Measurements from ENCODE around the gene ABCG8.
"Not testable (repeated sequence)": the region's sequence is repeated elsewhere in the genome, so short reads cannot be mapped to it uniquely, and the experiment has no call there.

Gene ABCG8

DNA sequence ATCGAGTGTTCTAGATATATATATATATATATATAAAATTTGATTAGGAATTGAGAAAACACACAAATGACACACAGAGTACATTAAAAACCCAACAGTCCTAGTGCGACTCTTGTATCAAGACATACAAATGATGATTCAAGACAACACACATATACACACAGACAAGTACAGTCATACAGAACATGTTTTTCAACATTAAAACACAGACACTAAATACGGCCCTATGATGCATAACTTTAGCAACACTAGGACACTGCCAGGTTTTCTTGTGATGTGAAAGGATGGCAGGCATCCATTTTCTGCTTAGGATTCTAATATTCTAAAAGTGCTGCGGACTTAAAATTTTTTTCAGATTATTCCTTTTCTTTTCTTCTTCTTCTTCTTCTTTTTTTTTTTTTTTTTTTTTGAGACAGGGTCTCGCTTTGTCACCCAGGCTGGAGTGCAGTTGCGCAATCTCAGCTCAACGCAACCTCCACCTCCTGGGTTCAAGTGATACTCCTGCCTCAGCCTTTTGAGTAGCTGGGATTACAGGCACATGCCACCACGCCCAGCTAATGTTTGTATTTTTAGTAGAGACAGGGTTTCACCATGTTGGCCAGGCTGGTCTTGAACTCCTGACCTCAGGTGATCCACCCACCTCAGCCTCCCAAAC, 72.5 kb downstream of the ABCG8 start:
- DNase-seq (ENCODE audit: low read depth, low spot score): not testable (repeated sequence)

DNA sequence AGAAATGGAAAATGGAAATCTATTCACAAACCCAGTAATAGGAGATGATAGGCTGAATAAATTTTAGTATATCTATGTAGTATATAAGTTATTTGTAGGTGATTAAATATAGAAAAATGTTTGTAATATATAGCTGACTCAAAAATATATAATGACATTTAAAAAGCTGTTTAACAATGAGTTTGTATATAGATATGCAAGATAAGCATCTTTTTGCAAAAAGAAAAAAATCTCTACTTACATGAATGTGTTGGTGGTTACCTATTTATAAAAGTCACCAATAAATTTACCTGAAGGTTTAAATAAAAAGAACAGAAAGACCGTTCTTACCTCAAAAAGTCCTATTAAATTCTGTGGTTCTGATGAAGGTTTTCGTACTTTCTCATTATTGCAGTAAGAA, 85.7 kb downstream of the ABCG8 start:
- DNase-seq (ENCODE audit: low read depth, low spot score): no peak

DNA sequence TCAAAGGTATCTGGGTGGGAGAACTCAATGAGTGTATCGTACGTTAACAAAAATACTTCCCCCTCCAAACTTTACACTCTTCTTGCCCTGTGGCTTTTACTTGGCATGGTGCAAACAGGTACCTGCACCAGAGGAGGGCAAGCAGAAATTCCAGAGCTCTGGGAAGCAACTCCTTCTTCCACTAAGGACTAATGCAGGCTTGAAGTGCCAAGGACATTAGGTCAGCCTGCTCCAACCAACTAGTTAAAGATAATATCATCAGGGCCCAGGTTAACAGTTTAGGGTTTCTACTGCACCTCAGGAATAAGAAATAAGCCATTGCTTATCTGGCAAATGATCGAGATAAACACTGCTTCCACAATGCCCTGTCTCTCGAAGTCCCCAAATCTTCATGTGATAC, 86.7 kb downstream of the ABCG8 start:
- no peak for DNase-seq (ENCODE audit: low read depth, low spot score)

DNA sequence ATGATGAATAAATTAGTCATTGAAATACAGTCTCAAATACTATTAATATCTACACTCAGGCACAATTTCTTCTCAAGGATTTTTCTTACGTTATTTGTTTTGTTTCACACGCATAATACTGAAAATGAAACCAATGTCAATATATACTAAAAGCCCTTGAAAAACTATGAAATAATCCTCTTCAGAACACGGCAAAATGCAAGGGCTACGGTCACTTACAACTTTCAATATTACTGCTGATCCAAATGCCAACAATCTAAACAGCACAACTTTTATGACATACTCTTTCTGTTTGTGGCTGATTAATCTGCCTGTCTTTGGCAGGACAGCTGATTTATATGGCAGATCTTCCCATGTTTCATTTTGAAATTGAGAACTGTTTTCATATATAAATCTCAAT, 88.7 kb downstream of the ABCG8 start:
- no peak for DNase-seq (ENCODE audit: low read depth, low spot score)

DNA sequence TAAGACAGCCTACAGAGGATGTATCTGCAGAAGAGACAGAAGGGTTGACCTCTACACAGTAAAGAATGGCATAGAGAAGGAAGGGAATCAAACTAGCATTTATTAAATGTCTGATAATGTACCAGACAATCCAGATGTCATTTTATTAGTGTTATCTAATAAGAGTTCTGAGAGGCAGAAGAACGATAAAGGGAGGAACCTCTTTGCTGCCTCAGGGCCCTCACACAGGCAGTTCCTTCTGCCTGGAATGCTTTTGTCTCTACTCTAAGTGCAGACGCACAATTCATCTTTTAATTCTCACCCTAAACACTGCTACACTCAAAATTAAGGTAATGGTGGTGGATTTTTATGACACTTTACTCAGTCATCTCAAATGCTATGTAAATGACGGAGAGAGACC, 92.5 kb downstream of the ABCG8 start:
- no peak for DNase-seq (ENCODE audit: low read depth, low spot score)

Data from smooth muscle cell of the brain vasculature (primary cell).